Measurements from ENCODE around the gene PCDH7. TPM values are rescaled to one million over a fixed set of nuclear protein-coding genes. Genes with fewer than 3 reads are reported as not detected.
A peak's percentile ranks its signal among the peaks of the same experiment; 100 is the strongest.

The PCDH7 gene
- total and polyA plus RNA-seq, 3 donors from 2014 or later: 2.4 to 2.9 (median 2.8) TPM

GRCh38 chr4:30718641-30719453, 1.3 kb upstream of the PCDH7 start:
- DNase-seq: no peak
- peak overlapping the region; percentile 41 to 58 for H3K4me3 ChIP-seq
- H3K9me3 ChIP-seq: no peaks in the 10 kb centered on the region
- peaks cover 23% of the 10 kb centered on the region for H3K4me1 ChIP-seq
- no peak overlapping the region for H3K27ac ChIP-seq
- H3K36me3 ChIP-seq (ENCODE audit: low read depth, missing control alignments): no peaks in the 10 kb centered on the region
- TF ChIP-seq, protein P1, sequence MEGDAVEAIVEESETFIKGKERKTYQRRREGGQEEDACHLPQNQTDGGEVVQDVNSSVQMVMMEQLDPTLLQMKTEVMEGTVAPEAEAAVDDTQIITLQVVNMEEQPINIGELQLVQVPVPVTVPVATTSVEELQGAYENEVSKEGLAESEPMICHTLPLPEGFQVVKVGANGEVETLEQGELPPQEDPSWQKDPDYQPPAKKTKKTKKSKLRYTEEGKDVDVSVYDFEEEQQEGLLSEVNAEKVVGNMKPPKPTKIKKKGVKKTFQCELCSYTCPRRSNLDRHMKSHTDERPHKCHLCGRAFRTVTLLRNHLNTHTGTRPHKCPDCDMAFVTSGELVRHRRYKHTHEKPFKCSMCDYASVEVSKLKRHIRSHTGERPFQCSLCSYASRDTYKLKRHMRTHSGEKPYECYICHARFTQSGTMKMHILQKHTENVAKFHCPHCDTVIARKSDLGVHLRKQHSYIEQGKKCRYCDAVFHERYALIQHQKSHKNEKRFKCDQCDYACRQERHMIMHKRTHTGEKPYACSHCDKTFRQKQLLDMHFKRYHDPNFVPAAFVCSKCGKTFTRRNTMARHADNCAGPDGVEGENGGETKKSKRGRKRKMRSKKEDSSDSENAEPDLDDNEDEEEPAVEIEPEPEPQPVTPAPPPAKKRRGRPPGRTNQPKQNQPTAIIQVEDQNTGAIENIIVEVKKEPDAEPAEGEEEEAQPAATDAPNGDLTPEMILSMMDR (IDR thresholded peaks at IDR 0.05): no peak
- TF ChIP-seq POLR2A (IDR thresholded peaks at IDR 0.05): no peak
- H3K27me3 ChIP-seq: peaks cover 3% of the 10 kb centered on the region
- 1 to 3% methylated on average over 33 of the region's 33 CpGs for WGBS, 2 donors
- intact Hi-C loops (cut with DNase I; ENCODE audit: low total_unique reads): no loop called here

- intact Hi-C loops (cut with DNase I; ENCODE audit: low total_unique reads): no loop called here
- DNase-seq: no peak
- Histone ChIP-seq H3K27ac (no peak overlapping the region), H3K4me1 (peaks cover 23% of the 10 kb centered on the region), H3K4me3 (peak overlapping the region; percentile 41 to 49), H3K9me3 (no peaks in the 10 kb centered on the region), H3K27me3 (peaks cover 3% of the 10 kb centered on the region), H3K36me3 (ENCODE audit: low read depth, missing control alignments) (no peaks in the 10 kb centered on the region)
- TF ChIP-seq, protein P1 (IDR thresholded peaks at IDR 0.05): no peak
- TF ChIP-seq POLR2A (IDR thresholded peaks at IDR 0.05): no peak
- WGBS, 2 donors: 0 to 2% methylated on average over 11 to 39 of the region's 42 CpGs
Measured at GRCh38 chr4:30719454-30720020, 632 bp upstream of the PCDH7 start.

DNA sequence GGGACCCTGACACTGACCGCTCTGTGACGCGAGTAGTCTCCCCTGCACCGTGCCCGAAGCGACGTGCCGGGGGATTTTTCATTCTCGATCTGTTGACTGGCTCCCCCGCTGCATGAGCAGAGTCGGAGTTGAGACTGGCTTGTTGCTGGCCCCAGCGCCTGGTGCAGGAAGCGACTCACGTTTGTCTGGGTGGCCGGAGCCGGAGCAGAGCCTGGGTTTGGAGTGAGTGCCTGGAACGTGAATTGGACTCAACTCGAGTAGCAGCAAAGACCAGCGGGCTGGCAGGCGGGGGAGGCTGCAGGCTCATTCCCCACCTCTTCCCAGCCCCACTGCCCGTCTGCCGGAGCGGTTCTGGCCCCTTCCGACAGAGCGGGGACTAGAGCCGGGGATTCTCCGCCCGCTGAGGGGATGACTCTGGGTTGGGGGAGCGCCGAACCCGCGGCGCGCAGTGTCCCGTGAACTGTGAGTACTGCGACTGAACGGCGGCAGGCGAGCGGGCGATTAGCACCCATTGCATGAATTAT, 554 bp downstream of the PCDH7 start:
- H3K27ac ChIP-seq: no peak overlapping the region
- no peak for DNase-seq
- H3K27me3 ChIP-seq: peaks cover 3% of the 10 kb centered on the region
- peaks cover 23% of the 10 kb centered on the region for H3K4me1 ChIP-seq
- H3K36me3 ChIP-seq (ENCODE audit: low read depth, missing control alignments): no peaks in the 10 kb centered on the region
- intact Hi-C loops (cut with DNase I; ENCODE audit: low total_unique reads): no loop called here
- TF ChIP-seq, protein P1 (IDR thresholded peaks at IDR 0.05): no peak
- no peak for TF ChIP-seq POLR2A (IDR thresholded peaks at IDR 0.05)
- no peaks in the 10 kb centered on the region for H3K9me3 ChIP-seq
- 0 to 1% methylated on average over 11 to 39 of the region's 41 CpGs for WGBS, 2 donors
- H3K4me3 ChIP-seq: peak overlapping the region; percentile 41 to 49

DNA sequence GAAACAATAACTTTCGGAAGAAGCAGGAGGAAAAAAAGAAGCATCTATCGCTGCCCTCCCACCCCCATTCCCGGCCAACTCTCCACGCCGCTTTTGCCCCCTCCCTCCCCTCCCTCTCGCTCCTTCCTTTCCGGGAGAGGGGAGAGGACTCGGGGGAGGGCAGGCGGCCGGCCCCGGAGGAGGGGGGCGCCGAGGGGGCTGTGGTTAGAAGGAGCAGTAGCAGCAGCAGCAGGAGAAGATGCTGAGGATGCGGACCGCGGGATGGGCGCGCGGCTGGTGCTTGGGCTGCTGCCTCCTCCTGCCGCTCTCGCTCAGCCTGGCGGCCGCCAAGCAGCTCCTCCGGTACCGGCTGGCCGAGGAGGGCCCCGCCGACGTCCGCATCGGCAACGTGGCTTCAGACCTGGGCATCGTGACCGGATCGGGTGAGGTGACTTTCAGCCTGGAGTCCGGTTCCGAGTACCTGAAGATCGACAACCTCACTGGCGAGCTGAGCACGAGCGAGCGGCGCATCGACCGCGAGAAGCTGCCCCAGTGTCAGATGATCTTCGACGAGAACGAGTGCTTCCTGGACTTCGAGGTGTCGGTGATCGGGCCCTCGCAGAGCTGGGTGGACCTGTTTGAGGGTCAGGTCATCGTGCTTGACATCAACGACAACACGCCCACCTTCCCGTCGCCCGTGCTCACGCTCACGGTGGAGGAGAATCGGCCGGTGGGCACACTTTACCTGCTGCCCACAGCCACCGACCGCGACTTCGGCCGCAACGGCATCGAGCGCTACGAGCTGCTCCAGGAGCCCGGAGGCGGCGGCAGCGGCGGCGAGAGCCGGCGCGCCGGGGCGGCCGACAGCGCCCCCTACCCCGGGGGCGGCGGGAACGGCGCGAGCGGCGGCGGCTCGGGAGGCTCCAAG, 1.3 kb downstream of the PCDH7 start:
- peaks cover 3% of the 10 kb centered on the region for H3K27me3 ChIP-seq
- no peak for DNase-seq

More for the DNA sequence above, 1.3 kb downstream of the PCDH7 start:
- Histone ChIP-seq H3K36me3 (ENCODE audit: low read depth, missing control alignments) (no peaks in the 10 kb centered on the region), H3K27ac (no peak overlapping the region), H3K9me3 (no peaks in the 10 kb centered on the region), H3K4me3 (peak overlapping the region; percentile 41 to 49), H3K4me1 (peaks cover 23% of the 10 kb centered on the region)
- TF ChIP-seq POLR2A (IDR thresholded peaks at IDR 0.05): no peak
- TF ChIP-seq, protein P1 (IDR thresholded peaks at IDR 0.05): peak; percentile 13 to 36 (median 31)
- intact Hi-C loops (cut with DNase I; ENCODE audit: low total_unique reads): no loop called here
- 1 to 2% methylated on average over 6 to 89 of the region's 95 CpGs for WGBS, 2 donors
